NK-92 (cell line): ENCODE results near the gene SLC22A23.

Experiments
- DNase-seq: peaks from one replicate; lab custom pipeline; 2025; ENCODE audit not compliant: unreplicated experiment; lab: John Stamatoyannopoulos, UW

The SLC22A23 gene

DNA sequence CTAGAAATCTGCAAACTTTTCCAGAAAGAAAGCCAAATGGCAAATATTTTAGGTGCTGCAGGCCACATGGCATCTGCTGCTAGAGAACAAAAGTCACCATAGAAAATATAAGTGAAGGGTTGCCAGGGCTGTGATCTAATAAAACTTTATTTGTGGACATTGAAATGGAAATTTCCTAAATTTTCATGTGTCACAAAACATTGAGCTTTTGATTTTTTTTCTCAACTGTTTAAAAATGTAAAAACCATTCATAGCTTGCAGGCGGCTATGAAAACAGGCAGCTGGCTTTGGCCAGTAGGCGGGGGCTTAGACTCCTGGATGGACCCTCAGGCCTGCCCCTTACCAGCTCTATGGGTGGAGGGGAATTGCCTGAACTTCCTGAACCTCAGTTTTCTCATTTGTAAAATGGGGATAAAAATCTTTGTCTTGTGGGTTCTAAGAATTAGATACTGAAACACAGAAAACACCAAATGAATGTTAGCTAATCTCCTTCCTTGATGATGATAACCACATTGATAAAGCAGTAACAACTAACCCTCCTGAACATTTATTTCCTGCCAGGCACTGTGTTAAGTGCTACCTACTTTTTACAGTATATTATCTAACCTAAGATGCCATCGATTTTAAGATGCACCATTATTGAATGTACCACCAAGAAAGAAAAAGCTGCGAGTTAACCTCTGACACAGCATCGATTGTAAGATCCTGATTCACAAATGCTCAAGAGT, 85.5 kb downstream of the SLC22A23 start:
- DNase-seq, result no peak

DNA sequence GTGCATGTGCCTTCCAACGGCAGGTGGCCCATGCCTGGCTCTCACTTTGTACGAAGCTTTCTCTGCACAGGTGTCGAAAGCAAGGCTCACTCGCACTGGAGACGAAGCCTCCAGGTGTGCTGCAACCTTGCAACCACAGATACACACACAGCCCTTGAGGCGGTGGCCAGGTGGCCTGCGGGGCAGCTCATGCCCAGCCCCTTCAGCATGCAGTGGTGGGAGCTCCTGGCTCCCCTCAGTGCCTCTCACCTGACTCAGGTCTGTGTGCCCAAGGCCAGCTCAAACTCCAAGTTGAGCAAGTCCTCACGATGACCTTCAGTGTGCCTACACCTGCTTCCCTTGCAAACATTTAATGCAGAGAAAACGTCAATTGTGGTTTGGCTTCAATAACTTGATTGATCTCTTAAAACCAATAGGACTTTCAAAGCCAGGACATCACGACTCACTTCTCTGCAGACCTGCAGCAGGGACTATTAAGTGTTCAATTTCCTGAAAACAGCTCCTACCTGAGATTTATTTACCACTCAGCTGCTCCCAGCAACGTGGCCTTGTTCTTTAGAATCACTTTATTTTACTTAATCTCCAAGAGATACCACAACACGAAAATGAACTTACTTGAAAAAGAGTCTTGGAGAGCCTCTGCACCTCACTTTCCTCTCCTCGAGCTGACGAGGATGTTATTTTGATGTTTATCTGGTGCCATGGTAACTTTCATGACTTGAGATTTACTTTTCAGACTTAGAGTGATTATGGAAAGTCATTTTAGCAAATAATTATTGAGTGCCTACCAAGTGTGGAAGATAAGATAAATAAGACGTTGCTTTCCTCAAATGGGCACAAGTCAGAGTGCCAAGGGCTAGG, 86.3 kb downstream of the SLC22A23 start:
- DNase-seq, result no peak

DNA sequence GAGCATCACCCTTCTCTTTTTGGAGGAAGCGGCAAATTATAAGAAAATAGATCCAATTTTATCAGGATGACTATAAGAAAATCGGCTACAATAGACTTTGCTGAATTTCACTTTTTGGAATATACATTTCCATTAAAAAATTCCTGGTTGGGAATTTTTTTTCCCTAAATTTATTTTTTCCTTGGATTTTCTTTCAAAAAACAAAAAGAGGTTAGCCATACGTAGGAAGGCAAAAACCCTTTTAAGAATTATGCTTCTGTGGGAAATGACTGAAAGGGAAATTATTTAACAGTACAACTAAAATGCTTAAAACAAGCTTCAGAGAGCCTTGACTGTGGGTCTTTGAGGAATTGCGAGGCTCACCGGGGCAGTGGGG, 86.9 kb downstream of the SLC22A23 start:
- DNase-seq, result no peak

DNA sequence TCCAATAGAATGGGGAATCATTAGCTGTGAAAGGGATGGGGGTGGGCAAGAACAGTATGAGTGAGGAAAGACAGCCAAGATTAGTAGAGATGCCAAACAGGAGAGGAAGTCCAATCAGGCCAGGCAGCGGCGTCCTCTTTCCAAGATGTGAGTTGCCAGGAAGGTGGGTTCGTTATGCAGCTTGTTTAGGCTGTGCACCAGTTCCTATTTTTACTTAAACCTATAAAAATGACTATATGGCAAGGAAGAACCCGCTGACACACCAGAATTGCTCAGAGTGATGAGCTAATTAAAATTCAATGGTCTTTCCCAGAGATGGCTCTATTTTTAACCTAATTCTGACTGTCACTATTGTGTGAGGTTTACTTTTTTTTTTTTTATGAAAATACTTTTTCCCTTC, 88.2 kb downstream of the SLC22A23 start:
- no peak for DNase-seq

GRCh38 chr6:3367630-3368029, 89.2 kb downstream of the SLC22A23 start:
- DNase-seq, result no peak

- DNase-seq, result no peak
Observed at GRCh38 chr6:3366596-3367413, 90.0 kb downstream of the SLC22A23 start.

GRCh38 chr6:3364391-3364790, 92.5 kb downstream of the SLC22A23 start:
- no peak for DNase-seq

DNA sequence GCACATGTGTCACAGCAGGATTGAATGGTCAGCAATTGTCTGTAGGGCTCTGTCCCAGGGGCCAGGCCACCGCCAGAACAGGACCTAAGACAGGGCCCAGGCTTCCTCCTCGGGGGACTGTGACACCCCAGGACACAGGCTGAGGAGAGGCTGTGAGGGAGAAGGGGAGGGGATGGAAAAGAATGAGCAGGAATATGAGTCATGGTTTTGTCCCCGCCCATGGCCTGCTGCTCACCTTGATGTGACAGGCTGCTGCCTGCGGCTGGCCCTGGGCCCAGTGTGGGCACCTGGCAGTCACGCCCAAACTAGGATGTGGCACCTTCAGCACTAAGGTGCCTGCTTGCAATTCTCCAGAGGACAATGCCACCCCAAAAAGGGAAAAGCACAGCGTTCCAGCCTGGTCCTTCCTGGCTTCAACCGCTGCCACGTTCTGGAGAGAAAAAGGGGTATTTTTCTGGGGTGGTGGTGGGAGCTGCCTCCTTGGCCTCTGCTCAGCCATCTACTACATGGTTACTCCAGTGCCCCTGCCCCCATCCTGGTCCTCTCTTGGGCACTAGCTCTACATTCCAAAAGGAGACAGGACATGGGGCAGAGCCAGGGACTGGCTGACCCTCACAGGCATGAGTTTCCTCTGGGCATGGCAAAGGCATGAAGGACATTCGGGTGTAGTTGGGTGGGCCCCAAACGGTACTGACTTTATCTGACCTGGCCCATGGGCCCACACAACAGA, 93.4 kb downstream of the SLC22A23 start:
- no peak for DNase-seq

- no peak for DNase-seq
Observed at GRCh38 chr6:3361312-3362037, 95.4 kb downstream of the SLC22A23 start.

- no peak for DNase-seq
Observed at GRCh38 chr6:3360727-3361045, 96.2 kb downstream of the SLC22A23 start.

DNA sequence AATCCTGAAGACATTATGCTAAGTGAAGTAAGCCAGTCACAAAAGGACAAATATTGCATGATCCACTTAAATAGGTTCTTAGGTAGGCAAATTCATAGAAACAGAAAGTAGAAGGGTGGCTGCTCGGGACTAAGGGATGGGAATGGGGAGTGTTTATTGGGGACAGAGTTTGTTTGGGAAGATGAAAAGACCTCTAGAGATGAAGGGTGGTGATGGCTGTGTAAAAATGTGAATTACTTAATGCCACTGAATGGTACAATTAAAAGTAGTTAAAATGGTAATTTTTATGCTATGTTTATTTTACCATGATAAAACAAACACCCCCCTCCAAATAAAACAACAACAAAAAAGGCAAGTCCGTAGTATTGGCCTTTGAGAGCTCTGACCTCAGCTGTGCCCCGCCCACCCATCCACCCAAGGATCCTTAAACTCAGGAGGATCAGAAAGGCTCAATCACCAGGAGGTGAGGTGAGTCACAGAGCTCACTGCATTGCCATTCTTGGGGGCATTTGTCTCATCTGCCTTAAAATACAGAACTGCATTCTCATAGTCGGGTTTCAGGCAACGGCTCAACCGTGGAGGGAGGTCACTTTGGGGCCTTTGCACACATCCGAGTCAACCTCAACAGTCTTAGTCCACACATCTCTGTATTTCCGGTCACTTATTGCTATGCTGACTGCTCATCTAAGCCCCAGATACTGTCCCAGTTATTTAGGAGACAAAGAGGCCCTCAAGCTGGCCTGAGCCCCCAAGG, 96.7 kb downstream of the SLC22A23 start:
- no peak for DNase-seq

DNA sequence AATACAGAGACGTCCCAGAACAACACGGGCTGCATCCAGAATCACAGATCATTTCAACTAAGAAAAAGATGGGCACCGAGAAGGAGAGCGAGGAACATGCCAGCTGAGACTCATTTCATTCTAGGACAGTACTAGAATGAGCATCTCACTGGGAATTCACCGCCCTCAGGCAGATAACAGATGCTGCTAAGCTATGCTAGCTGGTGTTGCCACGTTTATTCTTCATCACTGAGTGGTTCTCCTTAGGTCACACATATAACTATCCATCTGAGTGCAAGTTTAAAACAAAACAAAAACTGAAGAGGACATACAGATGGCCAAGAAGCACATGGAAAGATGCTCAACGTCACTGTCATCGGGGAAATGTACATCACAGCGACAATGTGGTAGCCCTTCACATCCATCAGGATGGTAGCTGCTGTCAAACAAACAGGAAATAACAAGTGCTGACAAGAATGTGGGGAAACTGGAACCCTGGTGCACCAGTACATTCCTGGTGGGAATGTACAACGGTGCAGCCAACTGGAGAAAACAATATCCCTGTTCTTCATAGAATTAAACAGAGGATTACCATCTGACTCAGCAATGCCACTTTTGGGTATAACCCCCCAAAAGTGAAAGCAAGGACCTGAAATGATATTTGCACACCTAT, 97.6 kb downstream of the SLC22A23 start:
- no peak for DNase-seq

GRCh38 chr6:3358413-3359100, 98.3 kb downstream of the SLC22A23 start:
- DNase-seq, result no peak

- DNase-seq, result no peak
Observed at GRCh38 chr6:3357678-3358077, 99.2 kb downstream of the SLC22A23 start.

DNA sequence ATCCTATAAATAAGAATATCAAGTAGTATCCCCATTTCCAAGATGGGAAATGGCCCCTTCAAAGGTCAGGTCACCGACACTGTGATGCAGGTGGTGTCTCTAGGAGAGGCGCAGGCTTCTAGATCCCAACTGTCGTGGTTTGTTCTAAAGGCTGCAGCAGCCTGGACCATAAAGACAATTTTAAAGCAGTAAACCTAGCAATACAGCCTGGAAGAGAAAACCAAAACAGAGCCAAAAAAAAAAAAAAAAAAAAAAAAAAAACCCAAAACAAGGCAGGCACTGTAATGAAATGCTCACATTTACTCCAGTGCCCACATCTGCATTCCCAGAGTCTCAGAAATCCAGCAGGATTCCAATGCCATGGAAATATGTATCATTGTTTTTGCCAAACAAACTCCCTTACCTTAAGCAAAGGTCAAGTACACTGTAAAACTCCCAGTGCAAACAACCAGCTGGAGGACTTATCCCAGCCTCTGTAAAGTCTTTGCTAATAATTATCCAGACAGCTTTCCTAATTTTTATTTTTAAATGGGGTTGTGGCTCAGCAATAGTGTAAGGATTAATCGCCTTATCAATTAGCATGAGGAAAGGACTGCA, 99.9 kb downstream of the SLC22A23 start:
- no peak for DNase-seq

DNA sequence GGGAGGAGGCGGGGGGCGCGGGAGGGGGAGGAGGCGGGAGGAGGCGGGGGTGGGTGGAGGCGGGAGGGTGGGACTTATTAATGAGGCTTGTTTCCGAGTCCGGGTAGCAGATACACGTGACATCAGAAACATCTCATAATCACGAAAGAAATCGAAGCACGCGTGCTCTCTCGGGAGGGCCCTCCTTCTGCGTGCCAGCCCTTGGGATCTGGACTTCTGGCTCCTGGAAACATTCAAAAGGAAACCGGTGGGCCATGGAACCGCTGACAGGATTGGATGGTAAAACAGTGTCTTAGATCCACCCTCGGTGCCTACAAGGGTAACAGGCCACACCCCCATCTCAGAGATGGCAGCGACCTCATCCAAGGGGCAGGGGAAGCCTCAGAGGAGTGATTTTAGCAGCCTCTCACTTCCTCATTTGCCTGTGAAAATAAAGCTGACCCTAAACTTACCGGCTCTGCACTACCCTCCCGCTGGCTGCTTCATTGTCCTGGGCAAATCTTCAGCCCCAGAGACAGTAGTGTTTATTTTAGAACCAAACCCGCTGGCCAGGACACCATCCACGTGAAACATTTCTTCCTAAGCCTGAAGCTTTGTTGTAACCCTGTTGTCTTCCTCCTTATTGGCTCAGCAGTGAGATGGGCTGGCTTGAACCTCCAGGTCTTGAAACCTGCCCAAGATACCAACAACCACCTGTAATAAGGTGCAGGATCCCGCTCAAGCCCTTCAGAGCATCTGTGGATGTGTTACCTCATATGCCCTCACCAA, 100.6 kb downstream of the SLC22A23 start:
- DNase-seq, result no peak

DNA sequence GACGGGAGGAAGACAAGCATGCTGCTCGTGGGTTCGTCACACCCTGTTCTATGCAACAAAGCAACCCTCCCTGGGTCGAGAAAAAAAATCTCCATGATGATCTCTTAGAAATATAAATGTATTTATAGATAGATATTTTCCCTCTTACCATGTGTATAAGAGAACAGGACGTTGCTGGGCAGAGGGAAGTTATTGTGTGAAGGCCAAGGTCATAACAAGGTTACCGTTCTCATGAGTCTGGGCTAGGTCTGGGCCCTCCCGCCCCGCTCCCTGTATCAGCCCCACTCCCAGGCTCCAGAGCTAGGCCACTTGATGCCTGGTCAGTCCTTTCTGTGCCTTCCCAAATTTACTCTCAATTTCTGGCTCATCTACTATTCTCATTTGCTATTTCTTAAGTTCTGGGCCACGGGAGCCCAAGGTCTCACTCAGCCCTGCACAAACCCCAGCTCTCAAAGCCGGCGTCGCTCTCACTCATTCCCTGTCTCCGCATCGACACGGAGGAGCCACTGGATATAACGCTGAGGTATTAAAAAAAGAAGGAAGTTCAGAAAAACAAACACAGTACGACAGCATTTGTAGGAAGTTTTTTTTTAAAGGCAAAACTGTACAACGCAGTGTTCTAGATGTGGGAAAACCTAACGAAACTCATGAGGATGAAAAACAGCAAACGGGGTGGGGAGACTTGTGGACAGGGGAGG, 101.3 kb downstream of the SLC22A23 start:
- no peak for DNase-seq
